ENCODE measurements around the gene LANCL2. TPM values are rescaled to one million over a fixed set of nuclear protein-coding genes. Genes with fewer than 3 reads are reported as not detected.

Gene LANCL2
- total RNA-seq, 1 experiment from 2014 or later, result 18.5 TPM

- Histone ChIP-seq H3K4me3 (ENCODE audit: low read depth, low read length) (no peak overlapping the region), H3K9me3 (no peaks in the 10 kb centered on the region), H3K36me3 (ENCODE audit: control insufficient read depth, insufficient read depth, low read length) (no peaks in the 10 kb centered on the region), H3K4me1 (no peaks in the 10 kb centered on the region), H3K27me3 (replicated peaks; ENCODE audit: control insufficient read depth, insufficient read depth, low read length) (no peaks in the 10 kb centered on the region)
- no peak for DNase-seq
- no TSS peak for BruUV-seq (replicated peaks)
- Mint-ChIP-seq H3K9me3 (ENCODE audit: unreplicated experiment) (no peaks in the 10 kb centered on the region), H3K27ac (ENCODE audit: unreplicated experiment) (no peak overlapping the region), H3K36me3 (ENCODE audit: insufficient read depth, unreplicated experiment) (no peaks in the 10 kb centered on the region), H3K4me1 (ENCODE audit: low read depth, unreplicated experiment) (no peaks in the 10 kb centered on the region), H3K4me3 (ENCODE audit: unreplicated experiment) (no peak overlapping the region), H3K27me3 (ENCODE audit: insufficient read depth, unreplicated experiment) (no peaks in the 10 kb centered on the region)
- POLR2A ChIA-PET, result no interaction called here
- no peak for TF ChIP-seq CTCF (IDR thresholded peaks at IDR 0.05; ENCODE audit: insufficient read depth in 1 of 2, low read depth in 1 of 2, low read length in 1 of 2, severe bottlenecking in 1 of 2, unreplicated experiment in 1 of 2)
- CTCF ChIA-PET, result no interaction called here
- intact Hi-C loops (cut with micrococcal nuclease; ENCODE audit: unreplicated experiment), result no loop called here
Measured at GRCh38 chr7:55472928-55473725, 108.0 kb downstream of the LANCL2 start.

- no peaks in the 10 kb centered on the region for H3K27me3 ChIP-seq (replicated peaks; ENCODE audit: control insufficient read depth, insufficient read depth, low read length)
- no peak for DNase-seq
- intact Hi-C loops (cut with micrococcal nuclease; ENCODE audit: unreplicated experiment), result no loop called here
- Mint-ChIP-seq H3K4me1 (ENCODE audit: low read depth, unreplicated experiment) (no peaks in the 10 kb centered on the region), H3K36me3 (ENCODE audit: insufficient read depth, unreplicated experiment) (no peaks in the 10 kb centered on the region), H3K27ac (ENCODE audit: unreplicated experiment) (no peak overlapping the region), H3K9me3 (ENCODE audit: unreplicated experiment) (no peaks in the 10 kb centered on the region), H3K27me3 (ENCODE audit: insufficient read depth, unreplicated experiment) (no peaks in the 10 kb centered on the region), H3K4me3 (ENCODE audit: unreplicated experiment) (no peak overlapping the region)
- no peaks in the 10 kb centered on the region for H3K9me3 ChIP-seq
- BruUV-seq (replicated peaks), result no TSS peak
- TF ChIP-seq CTCF (IDR thresholded peaks at IDR 0.05; ENCODE audit: insufficient read depth in 1 of 2, low read depth in 1 of 2, low read length in 1 of 2, severe bottlenecking in 1 of 2, unreplicated experiment in 1 of 2), result no peak
- CTCF ChIA-PET, result no interaction called here
- H3K36me3 ChIP-seq (ENCODE audit: control insufficient read depth, insufficient read depth, low read length), result no peaks in the 10 kb centered on the region
- POLR2A ChIA-PET, result no interaction called here
- no peak overlapping the region for H3K4me3 ChIP-seq (ENCODE audit: low read depth, low read length)
- H3K4me1 ChIP-seq, result no peaks in the 10 kb centered on the region
Measured at GRCh38 chr7:55473932-55474331, 108.8 kb downstream of the LANCL2 start.

DNA sequence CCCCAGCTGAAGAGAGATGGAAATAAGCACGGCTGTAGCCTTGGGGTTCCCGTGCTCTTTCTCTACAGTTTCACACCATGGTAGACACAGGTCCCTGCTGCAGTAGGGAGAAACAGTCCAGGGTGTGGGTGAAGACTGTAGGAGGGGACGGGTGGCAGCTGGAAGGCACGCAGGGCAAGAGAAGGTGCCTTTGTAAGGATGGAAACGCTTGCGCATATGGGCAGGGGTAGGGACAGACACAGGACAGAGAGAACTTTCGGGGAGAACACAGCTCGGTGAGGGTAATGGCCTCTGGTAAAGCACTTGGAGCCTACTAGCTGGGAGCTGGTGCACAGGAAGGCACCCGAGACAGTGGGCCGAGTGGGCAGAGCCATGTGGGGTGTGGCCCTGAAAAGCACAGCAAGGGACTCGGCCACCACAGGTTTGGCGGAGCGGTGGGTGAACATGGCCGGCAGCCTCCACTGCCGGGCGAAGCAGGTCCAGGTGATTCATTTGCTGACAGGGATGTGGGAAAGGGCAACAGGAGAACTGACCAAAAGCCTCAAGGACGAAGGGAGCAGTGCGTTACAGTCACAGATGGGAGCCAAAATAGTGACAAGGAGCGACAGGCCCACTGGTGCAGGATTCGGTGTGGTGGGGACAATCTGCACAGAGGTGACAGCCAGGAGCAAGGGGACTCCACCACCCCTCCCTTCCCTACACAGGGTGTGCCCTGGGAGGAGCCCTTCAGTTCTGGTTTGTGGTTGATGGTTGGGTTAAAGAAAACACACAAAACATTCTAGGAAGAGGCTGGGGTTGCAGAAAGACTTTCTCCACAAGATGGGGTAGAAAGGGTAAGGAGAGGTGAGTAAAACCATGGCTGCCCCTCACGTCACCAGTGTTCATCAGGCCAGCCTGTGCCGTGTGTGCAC, 110.1 kb downstream of the LANCL2 start:
- POLR2A ChIA-PET, result no interaction called here
- Histone ChIP-seq H3K4me1 (no peaks in the 10 kb centered on the region), H3K36me3 (ENCODE audit: control insufficient read depth, insufficient read depth, low read length) (no peaks in the 10 kb centered on the region), H3K4me3 (ENCODE audit: low read depth, low read length) (no peak overlapping the region), H3K9me3 (no peaks in the 10 kb centered on the region), H3K27me3 (replicated peaks; ENCODE audit: control insufficient read depth, insufficient read depth, low read length) (no peaks in the 10 kb centered on the region)
- CTCF ChIA-PET, result no interaction called here
- Mint-ChIP-seq H3K9me3 (ENCODE audit: unreplicated experiment) (no peaks in the 10 kb centered on the region), H3K4me3 (ENCODE audit: unreplicated experiment) (no peak overlapping the region), H3K27ac (ENCODE audit: unreplicated experiment) (no peak overlapping the region), H3K36me3 (ENCODE audit: insufficient read depth, unreplicated experiment) (no peaks in the 10 kb centered on the region), H3K27me3 (ENCODE audit: insufficient read depth, unreplicated experiment) (no peaks in the 10 kb centered on the region), H3K4me1 (ENCODE audit: low read depth, unreplicated experiment) (no peaks in the 10 kb centered on the region)
- intact Hi-C loops (cut with micrococcal nuclease; ENCODE audit: unreplicated experiment), result no loop called here
- BruUV-seq (replicated peaks), result no TSS peak
- no peak for TF ChIP-seq CTCF (IDR thresholded peaks at IDR 0.05; ENCODE audit: insufficient read depth in 1 of 2, low read depth in 1 of 2, low read length in 1 of 2, severe bottlenecking in 1 of 2, unreplicated experiment in 1 of 2)
- DNase-seq, result no peak
